ENCODE data around the gene MARF1.

DNA sequence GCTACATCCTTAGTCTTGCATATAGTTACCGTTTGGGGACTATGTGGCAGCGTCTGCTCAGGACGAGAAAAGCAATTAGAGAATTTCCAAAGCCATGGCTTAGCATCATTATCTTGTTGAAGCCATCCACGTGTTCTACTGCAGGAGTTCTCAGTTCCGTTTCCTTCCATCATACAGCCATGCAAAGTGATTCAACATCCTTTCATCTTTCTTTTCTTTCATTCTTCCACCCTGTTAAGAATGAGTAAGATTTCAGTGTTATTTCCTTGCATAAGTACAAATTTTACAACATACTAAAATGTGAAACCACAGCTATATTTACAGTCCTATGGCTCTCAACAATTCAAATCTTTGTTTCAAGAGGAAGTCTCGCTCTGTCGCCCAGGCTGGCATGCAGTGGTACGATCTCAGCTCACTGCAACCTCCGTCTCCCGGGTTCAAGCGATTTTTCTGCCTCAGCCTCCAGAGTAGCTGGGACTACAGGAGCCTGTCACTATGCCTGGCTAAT is 3.8 kb downstream of the MARF1 start:
- no peak for TF ChIP-seq PHF8 (conservative IDR thresholded peaks at IDR 0.05; ENCODE audit: low read depth, low read length)
- no peak for TF ChIP-seq TAF1 (IDR thresholded peaks at IDR 0.05; ENCODE audit: low read depth, low read length)
- TF ChIP-seq, protein P1, sequence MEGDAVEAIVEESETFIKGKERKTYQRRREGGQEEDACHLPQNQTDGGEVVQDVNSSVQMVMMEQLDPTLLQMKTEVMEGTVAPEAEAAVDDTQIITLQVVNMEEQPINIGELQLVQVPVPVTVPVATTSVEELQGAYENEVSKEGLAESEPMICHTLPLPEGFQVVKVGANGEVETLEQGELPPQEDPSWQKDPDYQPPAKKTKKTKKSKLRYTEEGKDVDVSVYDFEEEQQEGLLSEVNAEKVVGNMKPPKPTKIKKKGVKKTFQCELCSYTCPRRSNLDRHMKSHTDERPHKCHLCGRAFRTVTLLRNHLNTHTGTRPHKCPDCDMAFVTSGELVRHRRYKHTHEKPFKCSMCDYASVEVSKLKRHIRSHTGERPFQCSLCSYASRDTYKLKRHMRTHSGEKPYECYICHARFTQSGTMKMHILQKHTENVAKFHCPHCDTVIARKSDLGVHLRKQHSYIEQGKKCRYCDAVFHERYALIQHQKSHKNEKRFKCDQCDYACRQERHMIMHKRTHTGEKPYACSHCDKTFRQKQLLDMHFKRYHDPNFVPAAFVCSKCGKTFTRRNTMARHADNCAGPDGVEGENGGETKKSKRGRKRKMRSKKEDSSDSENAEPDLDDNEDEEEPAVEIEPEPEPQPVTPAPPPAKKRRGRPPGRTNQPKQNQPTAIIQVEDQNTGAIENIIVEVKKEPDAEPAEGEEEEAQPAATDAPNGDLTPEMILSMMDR (IDR thresholded peaks at IDR 0.05; ENCODE audit: control extremely low read depth in 1 of 3, insufficient read depth in 1 of 3, low read depth in 1 of 3, low read length in 3 of 3), result no peak
- TF ChIP-seq RBBP5 (IDR thresholded peaks at IDR 0.05; ENCODE audit: borderline replicate concordance, low read depth, low read length), result no peak

Data from H1 (cell line).